ENCODE measurements around the gene RPL10.

GRCh38 chrX:154431341-154431740, 33.2 kb downstream of the RPL10 start:
- TF ChIP-seq POLR2A (IDR thresholded peaks at IDR 0.05; ENCODE audit: insufficient read depth in 1 of 2, low read depth in 2 of 2, low read length in 2 of 2) (no peak), ZNF18 (CRISPR knock-in tag; IDR thresholded peaks at IDR 0.05; ENCODE audit: insufficient replicate concordance) (no peak), ATF2 (CRISPR knock-in tag; IDR thresholded peaks at IDR 0.05) (no peak), EZH2 (conservative IDR thresholded peaks at IDR 0.05; ENCODE audit: low read depth, low read length) (no peak), KDM3A (CRISPR knock-in tag; IDR thresholded peaks at IDR 0.05; ENCODE audit: low read depth) (no peak), CTCF (CRISPR knock-in tag; IDR thresholded peaks at IDR 0.05) (no peak), NCOA5 (CRISPR knock-in tag; IDR thresholded peaks at IDR 0.05) (no peak), KDM5B (CRISPR knock-in tag; IDR thresholded peaks at IDR 0.05; ENCODE audit: borderline replicate concordance) (no peak), MLXIP (CRISPR knock-in tag; IDR thresholded peaks at IDR 0.05; ENCODE audit: borderline replicate concordance) (no peak), ZSCAN21 (CRISPR knock-in tag; IDR thresholded peaks at IDR 0.05; ENCODE audit: borderline replicate concordance) (no peak), BHLHE40 (IDR thresholded peaks at IDR 0.05; ENCODE audit: low read length) (no peak)

Data from HepG2 (cell line).